NCI-H460 (cell line): ENCODE results near the gene NRL. TPM values are rescaled to one million over a fixed set of nuclear protein-coding genes. Genes with fewer than 3 reads are reported as not detected.
A peak's percentile ranks its signal among the peaks of the same experiment; 100 is the strongest.
"Not testable (repeated sequence)": the region's sequence is repeated elsewhere in the genome, so short reads cannot be mapped to it uniquely, and the experiment has no call there.

Experiments used
- DNase-seq: peaks from one replicate; pipeline ENCODE4 v3.0.0-alpha.2; 2016; ENCODE audit warnings: low read depth; ENCODE audit errors: extremely low read depth
- total RNA-seq: library from RNA; depleted of rRNA; stranded (reverse); fragments of >200 nt; shearing (Covaris generic); gene quantifications from 2 replicates; pipeline ENCODE4 v1.2.3, GENCODE V29; 2014

The NRL gene
- total RNA-seq, 1 experiment from 2014 or later: 1.6 TPM

DNA sequence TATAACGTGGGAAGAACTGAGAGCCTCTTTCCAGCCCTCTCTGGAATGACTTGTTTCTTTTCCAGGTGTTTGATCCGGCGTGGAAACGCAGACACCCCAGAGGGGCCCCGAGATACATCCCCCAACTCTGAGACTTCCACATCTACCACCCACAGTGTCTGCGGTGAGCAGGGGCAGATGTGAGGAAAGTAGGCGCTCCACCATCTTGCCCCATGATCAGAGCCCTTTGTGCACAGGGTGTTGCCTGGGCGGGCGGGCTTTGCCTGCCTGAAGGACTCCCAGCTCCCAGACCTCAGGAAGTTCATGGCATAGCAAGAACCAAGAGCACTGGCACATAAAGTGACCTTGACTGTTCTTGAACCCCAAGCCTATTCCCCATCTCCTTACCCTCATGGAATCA, 60.1 kb downstream of the NRL start:
- DNase-seq: no peak

DNA sequence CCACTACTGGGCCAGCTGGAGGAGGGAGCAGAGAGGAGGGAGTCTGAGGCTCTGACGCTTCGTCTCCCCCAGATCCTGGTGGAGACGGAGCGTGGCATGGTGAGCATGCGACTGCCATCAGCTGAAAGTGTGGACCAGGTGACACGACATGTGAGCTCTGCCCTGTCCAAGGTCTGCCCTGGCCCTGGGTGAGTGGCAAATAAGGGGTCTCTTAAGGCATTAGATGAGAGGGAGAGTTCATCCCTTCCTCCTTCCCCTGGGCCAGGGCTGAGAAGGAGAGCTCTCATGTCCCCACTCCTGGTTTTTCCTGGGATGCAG, 60.5 kb downstream of the NRL start:
- no peak for DNase-seq

- DNase-seq: no peak
Measured at GRCh38 chr14:24053548-24054323, 61.0 kb downstream of the NRL start.

DNA sequence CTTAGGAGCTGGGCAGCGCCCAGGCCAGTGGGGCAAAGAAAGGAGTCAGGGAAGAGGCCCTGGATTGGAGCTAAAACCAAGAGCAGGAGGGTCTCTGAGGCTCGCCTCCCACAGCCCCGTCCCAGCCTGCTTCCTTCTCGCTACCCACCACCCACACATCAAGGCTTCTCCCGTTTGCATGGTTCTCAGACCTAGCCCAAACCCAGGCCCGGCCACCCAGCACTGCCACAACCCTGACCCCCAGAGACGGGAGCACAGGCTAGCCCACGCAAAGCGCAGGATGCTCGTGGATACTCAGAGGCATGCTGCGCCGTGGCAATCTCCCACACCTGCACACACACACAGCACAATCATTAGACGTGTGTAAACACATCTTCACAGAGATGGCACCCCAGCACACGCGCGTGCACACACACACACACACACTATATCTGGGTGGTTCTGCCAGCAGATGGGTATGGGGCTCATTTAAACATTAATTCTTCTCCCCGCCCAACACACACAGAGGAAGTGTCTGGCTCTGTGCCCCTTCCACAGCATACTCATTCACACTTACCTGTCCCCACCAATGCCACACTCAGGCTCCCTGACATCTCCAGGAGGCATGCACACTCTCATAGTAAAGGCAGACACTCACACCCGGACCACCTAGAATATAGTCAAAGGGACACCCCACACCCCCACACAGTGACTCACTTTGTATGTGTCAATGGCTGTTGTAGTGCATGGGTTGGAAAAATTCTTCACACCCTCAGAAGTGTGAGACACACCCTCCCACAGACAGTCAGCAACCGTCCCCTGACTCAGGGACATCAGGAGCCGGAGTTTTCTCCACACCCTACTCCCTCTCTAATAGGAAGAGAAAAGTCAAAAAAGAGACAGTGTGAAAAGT, 61.8 kb downstream of the NRL start:
- DNase-seq: no peak

- peak; percentile 46 for DNase-seq
Measured at GRCh38 chr14:24051789-24052655, 62.7 kb downstream of the NRL start, which contains the start of gene CARMIL3. CARMIL3 (plus strand) TSS chr14:24052009; CDS start chr14:24052154, 145 bp downstream.

GRCh38 chr14:24051176-24051788, 63.5 kb downstream of the NRL start:
- no peak for DNase-seq

DNA sequence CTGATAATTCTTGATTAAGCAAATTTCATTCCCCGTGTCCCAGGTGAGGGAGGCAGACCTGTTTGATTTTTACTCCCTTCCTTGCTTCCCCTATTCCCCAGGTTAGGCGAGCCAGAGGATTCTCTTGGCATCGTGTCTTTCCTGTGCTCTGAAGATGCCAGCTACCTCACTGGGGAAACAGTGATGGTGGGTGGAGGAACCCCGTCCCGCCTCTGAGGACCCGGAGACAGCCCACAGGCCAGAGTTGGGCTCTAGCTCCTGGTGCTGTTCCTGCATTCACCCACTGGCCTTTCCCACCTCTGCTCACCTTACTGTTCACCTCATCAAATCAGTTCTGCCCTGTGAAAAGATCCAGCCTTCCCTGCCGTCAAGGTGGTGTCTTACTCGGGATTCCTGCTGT, 64.0 kb downstream of the NRL start:
- DNase-seq: not testable (repeated sequence)

GRCh38 chr14:24049002-24049401, 65.7 kb downstream of the NRL start:
- not testable (repeated sequence) for DNase-seq

DNA sequence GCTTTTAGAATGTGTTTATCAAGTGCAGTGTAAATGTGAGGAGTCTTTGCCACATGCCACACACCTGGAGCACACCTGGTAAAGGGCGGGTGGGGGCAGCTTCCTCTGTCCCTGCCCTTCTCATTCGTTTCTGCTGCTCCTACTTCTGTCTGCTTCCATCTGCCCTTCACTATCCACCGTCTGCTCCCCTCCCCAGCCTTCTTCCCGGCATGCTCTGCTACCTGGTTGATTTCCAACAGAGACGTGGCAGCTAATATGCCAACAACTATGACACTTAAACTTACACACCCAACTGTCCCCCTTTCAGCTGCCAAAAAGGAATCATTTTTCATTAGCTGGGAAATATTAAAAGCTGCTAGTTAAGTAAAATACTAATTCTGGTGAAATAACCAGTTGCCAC, 72.0 kb downstream of the NRL start:
- no peak for DNase-seq

- no peak for DNase-seq
Measured at GRCh38 chr14:24040692-24041091, 74.1 kb downstream of the NRL start.

DNA sequence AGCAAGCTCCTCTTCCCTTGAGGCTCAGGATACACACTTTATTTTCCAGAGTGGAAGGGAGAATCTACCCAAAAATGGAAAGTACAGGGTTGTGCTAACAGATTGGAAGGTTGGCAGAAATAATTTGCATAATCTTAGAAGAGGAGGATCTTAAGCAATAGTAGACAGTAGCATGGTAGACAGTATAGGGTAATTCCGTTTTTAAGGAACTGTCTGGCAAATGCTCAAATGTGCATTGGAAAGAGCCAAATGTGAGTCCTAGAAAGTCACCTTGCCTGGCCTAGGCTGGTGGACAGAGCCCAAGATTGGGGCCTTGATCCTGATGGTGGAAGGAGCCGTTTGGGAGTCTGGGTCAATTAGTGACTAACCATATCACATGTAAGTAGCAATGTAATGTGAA, 76.1 kb downstream of the NRL start:
- no peak for DNase-seq

- DNase-seq: no peak
Measured at GRCh38 chr14:24037658-24038037, 77.1 kb downstream of the NRL start.

- not testable (repeated sequence) for DNase-seq
Measured at GRCh38 chr14:24036963-24037657, 77.6 kb downstream of the NRL start.

- peak; percentile 59 for DNase-seq
Measured at GRCh38 chr14:24036169-24036962, 78.4 kb downstream of the NRL start.

- not testable (repeated sequence) for DNase-seq
Measured at GRCh38 chr14:24035769-24036168, 79.0 kb downstream of the NRL start.

DNA sequence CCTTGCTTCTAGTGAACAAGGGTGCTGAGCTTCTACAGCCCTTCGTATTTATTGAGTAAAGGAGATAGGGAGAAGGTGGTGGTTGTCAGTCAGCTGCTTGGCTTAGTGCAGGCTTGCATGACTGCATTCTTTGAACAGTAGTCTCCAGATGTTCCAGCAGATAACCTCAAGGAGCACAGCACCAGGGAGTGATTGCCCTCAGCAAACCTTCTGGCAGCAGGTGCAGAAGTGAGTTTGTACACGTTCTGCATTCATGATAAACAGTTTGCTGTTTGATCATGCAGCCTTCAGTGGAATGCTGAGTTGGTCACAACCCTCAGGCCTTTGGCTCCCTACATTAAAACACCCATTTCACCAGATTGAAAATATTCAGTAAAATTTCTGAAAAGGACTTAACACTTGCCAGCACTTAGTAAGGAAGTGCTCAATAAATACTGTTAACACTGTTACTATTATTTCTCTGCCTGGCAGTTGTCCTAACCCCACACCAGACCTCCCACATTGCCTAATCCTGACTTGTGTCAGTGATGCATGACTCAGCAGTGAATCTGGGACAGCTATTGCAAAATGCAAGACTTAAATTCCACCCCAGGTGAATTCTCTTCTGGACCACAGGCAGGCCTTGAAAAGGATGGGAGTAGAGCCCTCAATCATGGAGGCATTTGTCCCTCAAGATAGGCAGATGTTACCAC, 81.9 kb downstream of the NRL start:
- DNase-seq: no peak

GRCh38 chr14:24031331-24031730, 83.4 kb downstream of the NRL start:
- DNase-seq: not testable (repeated sequence)

GRCh38 chr14:24029687-24030086, 85.1 kb downstream of the NRL start:
- DNase-seq: not testable (repeated sequence)
